Gastrocnemius medialis (tissue), 4 donors: ENCODE measurements around the gene RBKS.

Experiments used
- CTCF ChIP-seq, 5 experiments: fragments of 450-650 bp in 3 of 5; fragments of 200-600 bp in 2 of 5; sonication (generic) in 2 of 5; IDR thresholded peaks in 4 of 5; conservative IDR thresholded peaks in 1 of 5; 1 replicate in 4 of 5; 2 replicates in 1 of 5; pipeline ENCODE4 v1.5.1; 2016 to 2019; ENCODE audit warnings: antibody characterized with exemption in 5 of 5, mild to moderate bottlenecking in 3 of 5, moderate library complexity in 3 of 5
- POLR2A ChIP-seq, 2 donors: fragments of 450-650 bp; IDR thresholded peaks; one replicate each; pipeline ENCODE4 v1.6.1; 2017; ENCODE audit warnings: antibody characterized with exemption in 2 of 2, mild to moderate bottlenecking in 2 of 2, moderate library complexity in 2 of 2

- no peak for TF ChIP-seq CTCF (IDR thresholded peaks at IDR 0.05 in 4 of 5, conservative IDR thresholded peaks at IDR 0.05 in 1 of 5)
- TF ChIP-seq POLR2A (IDR thresholded peaks at IDR 0.05) = no peak
These were observed 12.8 kb upstream of the RBKS start for GRCh38 chr2:27903018-27903417.
